Measurements from ENCODE around the gene CTNND2.

CTNND2 gene

GRCh38 chr5:11797132-11797531 lies 107.1 kb downstream of the CTNND2 start:
- no peak for TF ChIP-seq CTCF (IDR thresholded peaks at IDR 0.05)

GRCh38 chr5:11793396-11793795 lies 110.8 kb downstream of the CTNND2 start:
- TF ChIP-seq CTCF (IDR thresholded peaks at IDR 0.05), result no peak

- TF ChIP-seq CTCF (IDR thresholded peaks at IDR 0.05), result no peak
Measured at GRCh38 chr5:11792621-11793020, 111.6 kb downstream of the CTNND2 start.

GRCh38 chr5:11791792-11792191 lies 112.5 kb downstream of the CTNND2 start:
- no peak for TF ChIP-seq CTCF (IDR thresholded peaks at IDR 0.05)

GRCh38 chr5:11790201-11790600 lies 114.0 kb downstream of the CTNND2 start:
- no peak for TF ChIP-seq CTCF (IDR thresholded peaks at IDR 0.05)

- no peak for TF ChIP-seq CTCF (IDR thresholded peaks at IDR 0.05)
Measured at GRCh38 chr5:11785771-11786352, 118.4 kb downstream of the CTNND2 start.

- no peak for TF ChIP-seq CTCF (IDR thresholded peaks at IDR 0.05)
Measured at GRCh38 chr5:11780641-11781345, 123.5 kb downstream of the CTNND2 start.

Measured in LNCAP (cell line).